Astrocyte (in vitro differentiated cells and primary cell): Measurements from ENCODE around the gene SLC6A2. TPM values are rescaled to one million over a fixed set of nuclear protein-coding genes. Genes with fewer than 3 reads are reported as not detected.
A peak's percentile ranks its signal among the peaks of the same experiment; 100 is the strongest.

Source experiments
- DNase-seq: peaks from one replicate; pipeline ENCODE4 v3.0.0-alpha.2; 2010; ENCODE audit warnings: low read depth
- FAIRE-seq: peaks from 2 replicates; lab custom pipeline; 2011; peaks lifted over from hg19 to GRCh38; lab: Jason Lieb, UNC
- H2AFZ ChIP-seq: 2 replicates; pipeline ENCODE4 v1.6.0; 2012; ENCODE audit warnings: low read depth, low read length, inconsistent platforms
- H3K27ac ChIP-seq: 2 replicates; pipeline ENCODE4 v1.5.1; 2011; ENCODE audit warnings: low read depth, low read length, inconsistent platforms
- H3K27me3 ChIP-seq: 2 replicates; pipeline ENCODE4 v1.6.0; 2011; ENCODE audit warnings: low read length, inconsistent platforms; ENCODE audit not compliant: insufficient read depth
- H3K36me3 ChIP-seq: 2 replicates; pipeline ENCODE4 v1.5.1; 2011; ENCODE audit warnings: low read length, inconsistent platforms; ENCODE audit not compliant: insufficient read depth
- H3K4me1 ChIP-seq: 2 replicates; pipeline ENCODE4 v1.5.1; 2011; ENCODE audit warnings: low read length, inconsistent platforms; ENCODE audit not compliant: insufficient read depth
- H3K4me2 ChIP-seq: 2 replicates; pipeline ENCODE4 v1.6.0; 2012; ENCODE audit warnings: low read length, inconsistent platforms
- H3K4me3 ChIP-seq: 2 replicates; pipeline ENCODE4 v1.5.1; 2011; ENCODE audit warnings: low read depth, mild to moderate bottlenecking, low read length, inconsistent platforms; ENCODE audit not compliant: insufficient read depth
- H3K79me2 ChIP-seq: 2 replicates; pipeline ENCODE4 v1.6.0; 2012; ENCODE audit warnings: mild to moderate bottlenecking, low read length, inconsistent platforms; ENCODE audit not compliant: insufficient read depth
- H3K9ac ChIP-seq: 2 replicates; pipeline ENCODE4 v1.6.0; 2012; ENCODE audit warnings: mild to moderate bottlenecking, low read length, inconsistent platforms
- H3K9me3 ChIP-seq: 2 replicates; pipeline ENCODE4 v1.5.1; 2012; ENCODE audit warnings: low read depth, mild to moderate bottlenecking, low read length, inconsistent platforms; ENCODE audit not compliant: insufficient read depth
- H4K20me1 ChIP-seq: 2 replicates; pipeline ENCODE4 v1.6.0; 2012; ENCODE audit warnings: low read length, inconsistent platforms; ENCODE audit not compliant: insufficient read depth
- H3K27ac Mint-ChIP-seq: one replicate; pipeline ENCODE4 v1.8.0; 2021; ENCODE audit warnings: mild to moderate bottlenecking, mixed read lengths; ENCODE audit not compliant: unreplicated experiment
- H3K27me3 Mint-ChIP-seq: one replicate; pipeline ENCODE4 v1.8.0; 2021; ENCODE audit warnings: low read depth, mixed read lengths; ENCODE audit not compliant: unreplicated experiment
- H3K36me3 Mint-ChIP-seq: one replicate; pipeline ENCODE4 v1.8.0; 2021; ENCODE audit warnings: low read depth, mixed read lengths; ENCODE audit not compliant: unreplicated experiment
- H3K4me1 Mint-ChIP-seq: one replicate; pipeline ENCODE4 v1.8.0; 2021; ENCODE audit warnings: low read depth, mixed read lengths; ENCODE audit not compliant: unreplicated experiment
- H3K4me3 Mint-ChIP-seq: one replicate; pipeline ENCODE4 v1.8.0; 2021; ENCODE audit warnings: mild to moderate bottlenecking, moderate library complexity, mixed read lengths; ENCODE audit not compliant: unreplicated experiment
- H3K9me3 Mint-ChIP-seq: one replicate; pipeline ENCODE4 v1.8.0; 2021; ENCODE audit warnings: mild to moderate bottlenecking, mixed read lengths; ENCODE audit not compliant: unreplicated experiment
- CTCF ChIP-seq: IDR thresholded peaks from 2 replicates; pipeline ENCODE4 v1.5.1; 2011; ENCODE audit warnings: low read depth, mild to moderate bottlenecking, inconsistent platforms, low read length, moderate library complexity; ENCODE audit not compliant: insufficient read depth
- EZH2 ChIP-seq: IDR thresholded peaks from 2 replicates; pipeline ENCODE4 v1.6.1; 2012; ENCODE audit warnings: mild to moderate bottlenecking, low read length, inconsistent platforms; ENCODE audit not compliant: insufficient read depth
- total RNA-seq: library from RNA; stranded (reverse); gene quantifications from 2 replicates; pipeline ENCODE4 v1.2.1, GENCODE V29; 2021

The SLC6A2 gene
- total RNA-seq, 1 donor from 2014 or later = not detected

GRCh38 chr16:55653106-55653505, 2.7 kb upstream of the SLC6A2 start:
- no peaks in the 10 kb centered on the region for H3K36me3 ChIP-seq
- FAIRE-seq (no peak), DNase-seq (no peak)
- no peak overlapping the region for H3K9ac ChIP-seq
- peaks cover 37% of the 10 kb centered on the region for H3K27me3 Mint-ChIP-seq
- H4K20me1 ChIP-seq = no peaks in the 10 kb centered on the region
- H3K9me3 Mint-ChIP-seq = no peaks in the 10 kb centered on the region
- no peaks in the 10 kb centered on the region for H3K9me3 ChIP-seq
- H2AFZ ChIP-seq = no peak overlapping the region
- H3K4me3 Mint-ChIP-seq = no peak overlapping the region
- no peaks in the 10 kb centered on the region for H3K4me1 Mint-ChIP-seq
- no peak overlapping the region for H3K4me2 ChIP-seq
- TF ChIP-seq EZH2 = no peak
- no peak for TF ChIP-seq CTCF
- no peaks in the 10 kb centered on the region for H3K79me2 ChIP-seq
- H3K27ac ChIP-seq = no peak overlapping the region
- H3K36me3 Mint-ChIP-seq = no peaks in the 10 kb centered on the region
- no peaks in the 10 kb centered on the region for H3K4me1 ChIP-seq
- peaks cover 36% of the 10 kb centered on the region for H3K27me3 ChIP-seq
- H3K27ac Mint-ChIP-seq = no peak overlapping the region
- H3K4me3 ChIP-seq = no peak overlapping the region

GRCh38 chr16:55655381-55655896, 349 bp upstream of the SLC6A2 start:
- H3K27ac Mint-ChIP-seq = no peak overlapping the region

More at GRCh38 chr16:55655381-55655896, 349 bp upstream of the SLC6A2 start:
- Histone ChIP-seq H3K9me3 (no peaks in the 10 kb centered on the region), H3K4me1 (no peaks in the 10 kb centered on the region), H3K4me3 (no peak overlapping the region), H3K9ac (no peak overlapping the region), H3K27ac (no peak overlapping the region), H3K4me2 (no peak overlapping the region), H4K20me1 (no peaks in the 10 kb centered on the region), H2AFZ (no peak overlapping the region), H3K79me2 (no peaks in the 10 kb centered on the region), H3K27me3 (peaks cover 40% of the 10 kb centered on the region), H3K36me3 (no peaks in the 10 kb centered on the region)
- H3K9me3 Mint-ChIP-seq = no peaks in the 10 kb centered on the region
- no peak overlapping the region for H3K4me3 Mint-ChIP-seq
- TF ChIP-seq CTCF (no peak), EZH2 (peak; percentile 55)
- peaks cover 52% of the 10 kb centered on the region for H3K27me3 Mint-ChIP-seq
- no peak for FAIRE-seq
- H3K36me3 Mint-ChIP-seq = no peaks in the 10 kb centered on the region
- DNase-seq = no peak
- H3K4me1 Mint-ChIP-seq = no peaks in the 10 kb centered on the region
